NAMALWA (cell line): Measurements from ENCODE around the gene RGS6.

Experiments
- DNase-seq: peaks from one replicate; pipeline ENCODE4 v3.0.0-alpha.2; 2015; ENCODE audit warnings: low spot score

RGS6 gene

GRCh38 chr14:71947947-71948500 lies 15.8 kb downstream of the RGS6 start:
- DNase-seq: no peak

DNA sequence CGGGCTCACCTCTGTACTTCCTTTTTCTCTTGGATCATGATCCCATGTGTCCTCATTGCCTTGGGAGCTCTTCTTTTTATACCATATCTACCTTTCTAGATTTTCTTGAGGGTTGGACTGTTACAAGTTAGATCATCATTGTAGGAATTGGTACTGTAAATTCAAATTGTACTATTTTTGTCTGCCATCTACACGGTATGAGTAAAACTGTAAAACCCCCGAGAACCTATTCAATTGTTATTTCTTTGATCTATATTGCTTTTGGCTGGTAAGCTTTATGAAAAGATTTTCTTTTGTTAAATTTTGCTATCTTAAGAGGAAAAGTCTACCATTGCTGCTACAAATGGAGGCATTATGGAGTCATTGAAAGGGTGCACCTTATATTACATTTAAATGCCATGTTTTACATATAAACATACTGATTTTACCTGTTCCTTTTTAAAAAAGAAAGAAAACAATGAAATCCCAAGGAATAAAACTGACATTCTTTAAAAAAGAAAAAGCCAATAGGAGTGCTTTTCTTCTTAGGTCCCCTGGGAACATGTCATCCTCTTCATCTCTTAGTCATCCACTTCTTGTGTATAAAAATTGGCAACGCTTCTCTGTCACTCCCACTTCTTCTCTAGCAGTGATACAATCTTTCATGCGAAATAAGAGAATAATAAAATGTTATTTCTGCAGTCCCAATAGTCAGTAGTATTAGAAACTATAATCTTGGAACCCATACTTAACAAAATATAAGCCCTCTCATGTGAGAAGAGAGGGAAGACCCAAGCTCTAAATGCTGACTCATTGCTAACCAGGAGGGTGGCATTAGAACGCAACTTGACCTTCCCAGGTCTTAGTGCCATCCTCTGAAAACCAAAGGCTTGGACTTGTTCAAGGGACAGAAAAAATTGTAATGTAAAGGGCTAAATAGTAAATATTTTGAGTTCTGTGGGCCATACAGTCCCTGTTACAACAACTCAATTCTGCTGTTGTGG lies 20.4 kb downstream of the RGS6 start:
- DNase-seq: no peak

DNA sequence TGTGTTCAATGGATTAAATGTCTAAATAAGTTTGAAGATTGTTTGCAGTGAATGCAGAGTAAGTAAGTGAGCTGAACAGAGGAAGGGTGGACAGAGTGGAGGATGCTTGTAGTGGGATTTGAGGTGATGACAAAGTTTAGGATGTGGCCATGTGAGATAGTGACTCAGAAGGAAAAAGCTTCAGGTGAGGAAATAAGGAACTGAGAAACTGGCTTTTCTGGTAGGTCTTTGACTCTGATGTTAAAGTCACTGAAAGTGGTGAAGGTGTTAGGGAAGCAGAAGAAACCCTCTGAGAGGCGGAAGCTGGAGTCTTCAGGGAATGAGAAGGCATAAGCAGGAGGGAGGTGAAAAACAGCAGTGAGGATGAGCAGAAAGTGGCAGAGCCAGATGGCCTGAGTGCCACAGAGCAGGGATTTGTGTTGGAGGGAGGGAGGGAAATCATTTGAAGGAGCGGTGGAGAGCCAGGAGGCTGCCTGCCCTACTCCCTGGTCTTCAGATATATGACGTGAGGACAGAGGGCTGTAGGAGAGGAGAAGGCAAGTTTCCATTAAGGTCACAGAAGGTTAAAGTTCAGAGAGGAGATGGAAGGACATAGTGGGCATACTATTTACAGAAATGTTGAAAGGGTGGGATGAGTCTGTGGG lies 24.8 kb downstream of the RGS6 start:
- no peak for DNase-seq

GRCh38 chr14:71959055-71959454 lies 26.8 kb downstream of the RGS6 start:
- no peak for DNase-seq

GRCh38 chr14:71960494-71961353 lies 28.5 kb downstream of the RGS6 start:
- DNase-seq: no peak

DNA sequence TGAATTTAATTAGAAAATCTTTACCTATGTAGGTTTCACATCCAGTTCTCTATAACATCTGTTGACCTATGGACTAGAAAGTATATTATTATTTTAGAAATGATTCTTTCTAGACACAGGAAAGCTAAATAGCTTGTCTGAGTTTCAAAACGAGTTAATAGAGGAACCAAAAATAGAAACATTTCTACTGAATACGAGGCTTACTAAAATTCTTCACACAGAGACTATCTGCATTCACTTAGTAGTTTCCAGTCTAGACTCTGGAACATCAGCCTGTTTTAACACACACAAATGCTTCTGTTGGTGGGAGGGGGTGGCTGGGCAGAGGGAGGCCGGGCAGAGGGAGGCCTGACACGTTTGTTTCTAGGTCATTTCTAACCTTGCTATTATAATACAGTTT lies 29.7 kb downstream of the RGS6 start:
- no peak for DNase-seq

GRCh38 chr14:71964716-71965115 lies 32.5 kb downstream of the RGS6 start:
- DNase-seq: no peak

GRCh38 chr14:71966528-71966927 lies 34.3 kb downstream of the RGS6 start:
- no peak for DNase-seq

GRCh38 chr14:71967704-71968103 lies 35.5 kb downstream of the RGS6 start:
- DNase-seq: no peak

- no peak for DNase-seq
Observed at GRCh38 chr14:71970272-71970671, 38.0 kb downstream of the RGS6 start.

DNA sequence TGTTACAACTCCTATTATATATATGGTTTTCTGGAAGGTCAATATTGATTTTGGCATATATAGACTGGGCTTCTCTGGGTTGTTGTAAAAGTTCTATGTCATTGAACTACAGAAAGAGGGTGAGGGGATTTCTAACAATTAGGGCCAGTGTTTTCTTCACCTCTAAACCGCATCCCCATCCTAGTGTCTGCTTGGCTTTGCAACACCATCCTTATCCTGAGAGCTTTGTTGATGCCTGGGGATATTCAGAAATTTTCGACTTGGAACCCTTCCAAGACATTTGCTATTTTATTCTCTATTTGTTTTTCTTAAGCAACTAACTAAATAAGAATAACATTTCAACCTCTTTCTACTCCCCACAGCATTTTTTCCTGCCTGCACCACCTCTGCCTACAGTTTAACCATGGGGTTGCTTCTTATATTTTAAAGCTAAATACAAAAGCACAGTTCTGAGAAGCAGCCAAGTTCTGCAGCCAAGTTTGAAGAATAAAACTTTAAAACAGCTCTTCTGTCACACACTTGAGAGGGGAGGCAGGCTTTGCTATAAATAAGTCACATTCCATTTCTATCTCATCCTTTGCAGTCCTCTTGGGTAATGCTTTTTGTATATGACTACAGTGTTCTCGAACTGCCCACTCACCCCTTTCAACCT lies 53.4 kb downstream of the RGS6 start:
- no peak for DNase-seq

DNA sequence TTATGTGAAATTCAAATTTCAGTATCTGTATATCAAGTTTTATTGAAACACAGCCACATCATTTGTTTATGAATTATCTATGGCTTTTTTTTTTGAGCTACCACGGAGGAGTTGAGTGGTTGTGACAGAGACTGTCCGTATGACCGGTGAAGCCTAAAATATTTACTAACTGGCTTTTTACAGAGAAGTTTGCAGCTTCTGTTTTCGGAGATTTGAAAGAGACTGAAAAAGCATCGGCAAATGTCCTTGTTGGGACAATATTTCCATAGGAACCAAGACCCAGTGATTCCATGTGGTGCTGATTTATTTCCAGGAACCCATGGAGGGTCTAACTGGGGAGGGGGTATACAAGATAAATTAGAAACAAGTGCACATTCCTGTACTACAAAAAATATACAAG lies 56.2 kb downstream of the RGS6 start:
- DNase-seq: no peak

DNA sequence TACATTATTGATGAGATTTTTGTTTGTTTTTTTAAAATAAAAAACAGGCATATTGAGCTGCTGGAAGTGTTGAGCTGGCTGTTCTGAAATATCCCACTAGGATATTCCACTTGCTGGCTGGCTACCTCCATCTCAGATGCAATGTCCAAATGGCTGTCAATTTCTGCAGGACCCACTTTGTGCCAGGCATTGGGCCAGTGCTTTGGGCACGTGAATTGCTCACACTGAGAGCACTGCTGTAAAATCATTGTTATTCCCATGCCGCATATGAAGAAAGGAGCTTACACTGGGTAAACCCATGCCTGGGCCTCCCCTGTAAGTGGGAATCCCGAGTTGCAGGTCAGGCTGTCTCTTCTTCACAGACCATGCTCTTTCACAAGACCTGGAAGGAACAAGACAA lies 56.7 kb downstream of the RGS6 start:
- DNase-seq: no peak

DNA sequence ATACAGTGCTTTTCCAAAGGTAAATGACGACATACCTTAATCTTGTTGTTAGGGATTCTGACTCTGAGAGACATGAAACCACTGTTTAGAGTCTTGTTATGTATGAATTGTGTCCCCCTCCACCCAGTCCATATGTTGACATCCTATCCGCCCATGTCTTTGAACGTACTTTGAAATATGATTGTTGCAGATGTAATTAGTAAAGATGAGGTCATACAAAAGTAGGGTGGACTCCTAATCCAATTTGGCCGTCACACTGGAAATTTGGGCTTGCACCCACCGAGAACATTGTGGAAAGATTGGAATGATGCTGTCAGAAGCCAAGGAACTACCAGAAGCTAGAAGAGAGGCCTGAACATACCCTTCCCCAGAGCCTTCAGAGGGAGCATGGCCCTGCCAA lies 62.2 kb downstream of the RGS6 start:
- no peak for DNase-seq

DNA sequence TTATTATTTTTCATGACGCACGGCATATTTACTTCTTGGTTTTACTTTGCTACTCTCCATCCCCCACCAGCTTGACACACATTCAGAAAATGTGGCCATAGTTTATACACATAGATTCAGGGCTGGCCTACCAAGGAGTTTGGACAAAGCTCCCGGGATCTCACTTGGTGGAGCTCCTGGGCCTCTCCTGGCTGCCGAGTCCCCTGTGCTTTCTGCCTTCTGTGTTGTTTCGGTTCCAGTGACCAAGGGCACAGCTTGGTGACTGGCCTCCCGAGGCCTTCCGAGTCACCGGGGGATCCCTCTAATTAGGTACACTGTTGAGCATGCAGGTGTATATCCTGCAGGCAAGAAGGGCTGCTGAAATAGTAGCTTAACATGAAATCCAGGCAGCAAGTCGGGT lies 63.5 kb downstream of the RGS6 start:
- DNase-seq: no peak

DNA sequence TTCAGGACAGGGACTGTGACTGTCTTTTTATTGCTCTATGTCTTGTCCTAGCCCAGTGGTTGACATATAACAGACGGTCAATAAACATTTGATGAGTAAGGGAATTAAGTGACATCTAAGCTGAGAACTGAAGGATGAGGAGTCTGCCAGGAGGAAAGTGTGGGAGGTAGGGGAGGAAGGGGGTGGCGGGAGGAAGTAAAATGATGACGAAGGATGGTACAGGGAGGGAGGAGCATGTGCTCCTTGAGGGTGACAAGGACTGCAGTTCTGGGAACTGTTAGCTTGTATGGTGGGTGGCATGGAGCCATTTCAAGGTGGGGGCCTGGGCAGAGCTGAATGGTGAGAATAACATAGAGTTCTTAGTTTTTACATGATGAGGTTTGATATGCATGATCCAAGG lies 64.4 kb downstream of the RGS6 start:
- no peak for DNase-seq

GRCh38 chr14:72000907-72001306 lies 68.7 kb downstream of the RGS6 start:
- DNase-seq: no peak

GRCh38 chr14:72002731-72003130 lies 70.5 kb downstream of the RGS6 start:
- DNase-seq: no peak

DNA sequence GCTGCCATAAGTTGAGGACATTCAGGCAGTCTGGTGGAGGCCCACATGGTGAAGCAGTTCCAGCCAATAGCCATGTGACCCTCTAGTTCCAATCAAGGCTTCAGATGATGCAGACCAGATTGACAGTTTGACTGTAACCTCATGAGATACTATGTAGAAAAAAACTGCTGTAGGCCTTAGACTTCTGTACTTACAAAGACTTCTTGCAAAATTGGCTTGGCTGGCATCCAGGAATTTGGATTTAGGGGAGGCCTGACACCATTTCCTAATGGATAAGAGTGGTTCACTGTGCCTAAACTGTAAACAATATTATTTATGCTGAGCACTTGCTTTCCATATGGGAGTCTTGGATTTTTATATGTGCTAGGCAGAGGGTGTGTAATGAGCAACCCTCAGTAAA lies 76.4 kb downstream of the RGS6 start:
- DNase-seq: no peak

DNA sequence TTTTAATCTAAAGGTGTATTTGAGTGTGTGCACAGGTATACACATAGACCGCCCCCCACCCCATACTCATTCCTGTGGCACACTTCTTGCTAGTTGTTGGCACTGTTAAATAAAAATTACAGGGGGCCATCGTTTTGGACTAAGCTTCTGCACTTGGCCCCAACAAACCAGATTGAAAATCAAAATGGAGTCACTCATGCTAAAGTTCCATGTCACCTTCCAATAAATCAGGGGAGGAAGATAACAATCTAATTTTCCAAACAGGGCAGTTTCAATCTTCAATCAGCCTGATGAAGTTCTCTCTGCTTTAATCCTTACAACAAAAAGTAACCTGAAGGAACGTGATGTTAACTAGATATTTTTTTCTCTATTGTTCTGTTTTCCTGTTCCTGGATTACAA lies 78.2 kb downstream of the RGS6 start:
- no peak for DNase-seq

DNA sequence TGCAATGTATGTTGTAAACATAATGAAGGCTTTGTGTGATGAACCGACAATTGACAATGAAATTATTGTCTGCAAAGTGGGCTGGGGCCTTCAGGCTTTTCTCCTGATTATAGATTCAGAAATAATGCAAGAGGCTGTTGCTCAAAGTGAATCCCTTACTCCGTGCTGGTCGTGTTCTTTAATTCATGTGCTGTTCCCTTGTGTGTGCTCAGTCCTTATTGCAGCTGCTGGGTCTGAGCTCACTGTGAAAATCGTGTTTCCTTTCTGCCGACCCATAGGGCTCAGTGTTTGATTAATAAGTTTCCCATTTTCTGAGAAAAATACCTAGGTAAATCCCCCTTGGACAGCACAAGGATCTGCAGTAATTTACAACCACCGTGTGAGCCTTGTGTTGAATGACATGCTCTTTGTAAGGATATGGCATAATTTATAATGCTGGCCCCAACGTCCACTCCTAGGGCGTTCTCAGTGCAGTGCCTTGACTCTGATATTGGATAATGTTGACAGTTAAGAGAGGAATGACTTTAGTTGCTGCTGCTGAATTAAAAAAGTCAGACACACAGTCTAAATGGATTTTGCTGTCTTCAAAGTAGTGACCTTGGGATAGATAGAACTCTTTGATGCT lies 81.6 kb downstream of the RGS6 start:
- DNase-seq: no peak
